Neutrophil (primary cell): ENCODE measurements around the gene MYO1E.

Source experiments
- H3K27ac ChIP-seq: fragments of 200-600 bp; sonication (generic); 2 replicates; pipeline ENCODE4 v1.5.1; 2016; ENCODE audit warnings: mild to moderate bottlenecking, moderate library complexity
- H3K27me3 ChIP-seq: fragments of 200-600 bp; sonication (generic); 2 replicates; pipeline ENCODE4 v1.6.0; 2016; ENCODE audit warnings: mild to moderate bottlenecking
- H3K36me3 ChIP-seq: fragments of 200-600 bp; sonication (generic); 2 replicates; pipeline ENCODE4 v1.5.1; 2017
- H3K4me1 ChIP-seq, 2 experiments: fragments of 200-600 bp in 1 of 2; sonication (generic) in 1 of 2; 1 replicate in 1 of 2; 2 replicates in 1 of 2; pipeline versions ENCODE4 v1.5.1 to v1.6.1; 2013 to 2016; ENCODE audit warnings: low read depth in 1 of 2, low read length in 1 of 2, mild to moderate bottlenecking in 1 of 2, moderate library complexity in 1 of 2; ENCODE audit not compliant: control insufficient read depth in 1 of 2, insufficient read depth in 1 of 2
- H3K4me3 ChIP-seq, 2 experiments: fragments of 200-600 bp in 1 of 2; sonication (generic) in 1 of 2; 1 replicate in 1 of 2; 2 replicates in 1 of 2; pipeline ENCODE4 v1.5.1; 2013 to 2016; ENCODE audit warnings: low read depth in 1 of 2, low read length in 1 of 2, mild to moderate bottlenecking in 1 of 2, moderate library complexity in 1 of 2
- H3K9me3 ChIP-seq: fragments of 200-600 bp; sonication (generic); 2 replicates; pipeline ENCODE4 v1.5.1; 2016
- CTCF ChIP-seq: fragments of 200-600 bp; sonication (generic); IDR thresholded peaks from 2 replicates; pipeline ENCODE4 v1.5.1; 2016; ENCODE audit warnings: antibody characterized with exemption

The MYO1E gene

GRCh38 chr15:59360305-59360704 lies 12.4 kb downstream of the MYO1E start:
- H3K36me3 ChIP-seq: no peaks in the 10 kb centered on the region
- peaks cover 26% of the 10 kb centered on the region for H3K27me3 ChIP-seq
- no peak overlapping the region for H3K27ac ChIP-seq
- no peaks in the 10 kb centered on the region for H3K9me3 ChIP-seq
- H3K4me3 ChIP-seq: no peak overlapping the region
- no peaks in the 10 kb centered on the region for H3K4me1 ChIP-seq
- TF ChIP-seq CTCF: no peak

- no peaks in the 10 kb centered on the region for H3K9me3 ChIP-seq
- peaks cover 66% of the 10 kb centered on the region for H3K27me3 ChIP-seq
These were observed 16.9 kb downstream of the MYO1E start for GRCh38 chr15:59355730-59356129.

GRCh38 chr15:59354417-59355031 lies 18.1 kb downstream of the MYO1E start:
- Histone ChIP-seq H3K27ac (no peak overlapping the region), H3K36me3 (no peaks in the 10 kb centered on the region), H3K4me3 (no peak overlapping the region), H3K4me1 (no peaks in the 10 kb centered on the region), H3K9me3 (no peaks in the 10 kb centered on the region), H3K27me3 (peaks cover 66% of the 10 kb centered on the region)
- no peak for TF ChIP-seq CTCF

More at GRCh38 chr15:59355730-59356129, 16.9 kb downstream of the MYO1E start:
- no peak overlapping the region for H3K27ac ChIP-seq
- H3K36me3 ChIP-seq: no peaks in the 10 kb centered on the region
- no peak for TF ChIP-seq CTCF
- H3K4me1 ChIP-seq: no peaks in the 10 kb centered on the region
- H3K4me3 ChIP-seq: no peak overlapping the region

GRCh38 chr15:59353994-59354416 lies 18.7 kb downstream of the MYO1E start:
- no peak for TF ChIP-seq CTCF
- Histone ChIP-seq H3K4me3 (no peak overlapping the region), H3K27ac (no peak overlapping the region), H3K36me3 (no peaks in the 10 kb centered on the region), H3K27me3 (peaks cover 66% of the 10 kb centered on the region), H3K9me3 (no peaks in the 10 kb centered on the region), H3K4me1 (no peaks in the 10 kb centered on the region)

GRCh38 chr15:59352683-59353082 lies 20.0 kb downstream of the MYO1E start:
- Histone ChIP-seq H3K36me3 (no peaks in the 10 kb centered on the region), H3K27me3 (peaks cover 60% of the 10 kb centered on the region), H3K27ac (no peak overlapping the region), H3K4me1 (no peaks in the 10 kb centered on the region), H3K4me3 (no peak overlapping the region), H3K9me3 (no peaks in the 10 kb centered on the region)
- no peak for TF ChIP-seq CTCF

- Histone ChIP-seq H3K4me1 (no peaks in the 10 kb centered on the region), H3K27ac (no peak overlapping the region), H3K27me3 (peaks cover 58% of the 10 kb centered on the region), H3K36me3 (no peaks in the 10 kb centered on the region), H3K4me3 (no peak overlapping the region), H3K9me3 (no peaks in the 10 kb centered on the region)
- TF ChIP-seq CTCF: no peak
These were observed 20.5 kb downstream of the MYO1E start for GRCh38 chr15:59352189-59352588.
